ENCODE data around the gene KRT35.

- no peak for TF ChIP-seq POLR2A (IDR thresholded peaks at IDR 0.05; ENCODE audit: low read length)
- no peak for TF ChIP-seq GATA1 (IDR thresholded peaks at IDR 0.05; ENCODE audit: low read depth, low read length)
These were observed 38.0 kb upstream of the KRT35 start, which contains the start of gene KRT15 for GRCh38 chr17:41518789-41519449.
